Thyroid gland (tissue), 4 donors: ENCODE data around the gene PPP1R13B.

Experiments
- CTCF ChIP-seq, 6 experiments: fragments of 200-600 bp in 3 of 6; fragments of 450-650 bp in 3 of 6; sonication (generic) in 3 of 6; IDR thresholded peaks; one replicate each; pipeline ENCODE4 v1.5.1; 2016 to 2019; ENCODE audit warnings: antibody characterized with exemption in 6 of 6, mild to moderate bottlenecking in 2 of 6, inconsistent platforms in 1 of 6, moderate library complexity in 1 of 6
- POLR2A ChIP-seq, 2 donors: fragments of 450-650 bp; IDR thresholded peaks; one replicate each; pipeline ENCODE4 v1.6.1; 2017; ENCODE audit warnings: antibody characterized with exemption in 2 of 2, mild to moderate bottlenecking in 2 of 2, moderate library complexity in 1 of 2

GRCh38 chr14:103730490-103731035 lies 116.8 kb downstream of the PPP1R13B start:
- TF ChIP-seq CTCF (IDR thresholded peaks at IDR 0.05) (no peak), POLR2A (IDR thresholded peaks at IDR 0.05) (no peak)
